ENCODE results near the gene CHID1.

Gene CHID1

GRCh38 chr11:910589-911030 is at the start of gene CHID1:
TSS of gene CHID1 (minus strand) at chr11:910810. CDS start at chr11:904816, 5,994 bp downstream.
- FAIRE-seq = peak; percentile 58
- peak; percentile 96 for DNase-seq (ENCODE audit: insufficient read length, low spot score)

- DNase-seq (ENCODE audit: insufficient read length, low spot score) = no peak
These were observed 49.0 kb upstream of the CHID1 start for GRCh38 chr11:959608-960007.

GRCh38 chr11:959027-959426 is 48.4 kb upstream of the CHID1 start:
- FAIRE-seq (no peak), DNase-seq (ENCODE audit: insufficient read length, low spot score) (no peak)

More at GRCh38 chr11:959608-960007, 49.0 kb upstream of the CHID1 start:
- FAIRE-seq = no peak

GRCh38 chr11:958101-958500 is 47.5 kb upstream of the CHID1 start:
- no peak for DNase-seq (ENCODE audit: insufficient read length, low spot score)
- no peak for FAIRE-seq

GRCh38 chr11:957212-957920 is 46.8 kb upstream of the CHID1 start:
- FAIRE-seq = peak; percentile 33
- no peak for DNase-seq (ENCODE audit: insufficient read length, low spot score)

- DNase-seq (ENCODE audit: insufficient read length, low spot score) = no peak
- peak; percentile 40 for FAIRE-seq
These were observed 44.8 kb upstream of the CHID1 start for GRCh38 chr11:955154-956063.

- FAIRE-seq (peak; percentile 13), DNase-seq (ENCODE audit: insufficient read length, low spot score) (no peak)
These were observed 44.0 kb upstream of the CHID1 start for GRCh38 chr11:954392-955153.

GRCh38 chr11:953512-953911 is 42.9 kb upstream of the CHID1 start:
- DNase-seq (ENCODE audit: insufficient read length, low spot score) (no peak), FAIRE-seq (no peak)

- DNase-seq (ENCODE audit: insufficient read length, low spot score) = no peak
- no peak for FAIRE-seq
These were observed 42.1 kb upstream of the CHID1 start for GRCh38 chr11:952406-953385.

GRCh38 chr11:951507-951906 is 40.9 kb upstream of the CHID1 start:
- DNase-seq (ENCODE audit: insufficient read length, low spot score) (no peak), FAIRE-seq (no peak)

GRCh38 chr11:947744-948143 is 37.1 kb upstream of the CHID1 start:
- no peak for DNase-seq (ENCODE audit: insufficient read length, low spot score)
- no peak for FAIRE-seq

- DNase-seq (ENCODE audit: insufficient read length, low spot score) = no peak
- no peak for FAIRE-seq
These were observed 35.4 kb upstream of the CHID1 start for GRCh38 chr11:945986-946385.

GRCh38 chr11:944711-945470 is 34.3 kb upstream of the CHID1 start:
- FAIRE-seq (peak; percentile 72), DNase-seq (ENCODE audit: insufficient read length, low spot score) (no peak)

- FAIRE-seq (no peak), DNase-seq (ENCODE audit: insufficient read length, low spot score) (no peak)
These were observed 32.2 kb upstream of the CHID1 start for GRCh38 chr11:942823-943222.

- FAIRE-seq = no peak
- DNase-seq (ENCODE audit: insufficient read length, low spot score) = no peak
These were observed 30.0 kb upstream of the CHID1 start for GRCh38 chr11:940496-941135.

- DNase-seq (ENCODE audit: insufficient read length, low spot score) (no peak), FAIRE-seq (no peak)
These were observed 27.2 kb upstream of the CHID1 start for GRCh38 chr11:937841-938261.

- FAIRE-seq (no peak), DNase-seq (ENCODE audit: insufficient read length, low spot score) (no peak)
These were observed 25.6 kb upstream of the CHID1 start for GRCh38 chr11:936199-936598.

GRCh38 chr11:934527-934926 is 23.9 kb upstream of the CHID1 start:
- FAIRE-seq = no peak
- no peak for DNase-seq (ENCODE audit: insufficient read length, low spot score)

GRCh38 chr11:933936-934335 is 23.3 kb upstream of the CHID1 start:
- no peak for FAIRE-seq
- DNase-seq (ENCODE audit: insufficient read length, low spot score) = no peak
